Effector memory CD4-positive, alpha-beta T cell (primary cell): ENCODE results near the gene ACTN1.

Source experiments
- DNase-seq, 3 donors: peaks; one replicate each; pipeline ENCODE4 v3.0.0-alpha.2; 2020
- H3K27ac ChIP-seq: 2 replicates; pipeline ENCODE4 v1.7.0; 2013; ENCODE audit warnings: mild to moderate bottlenecking, low read length, moderate library complexity; ENCODE audit not compliant: insufficient read depth, poor library complexity, severe bottlenecking
- H3K27me3 ChIP-seq: replicated peaks from 2 replicates; pipeline ENCODE4 v1.7.0; 2013; ENCODE audit warnings: mild to moderate bottlenecking, low read length; ENCODE audit not compliant: insufficient read depth, control insufficient read depth, poor library complexity, severe bottlenecking
- H3K36me3 ChIP-seq: 2 replicates; pipeline ENCODE4 v1.7.0; 2013; ENCODE audit warnings: mild to moderate bottlenecking, low read length, moderate library complexity; ENCODE audit not compliant: control insufficient read depth, insufficient read depth
- H3K4me1 ChIP-seq: 2 replicates; pipeline ENCODE4 v1.7.0; 2013; ENCODE audit warnings: low read length, mild to moderate bottlenecking; ENCODE audit not compliant: control insufficient read depth, insufficient read depth, poor library complexity, severe bottlenecking
- H3K4me3 ChIP-seq: 2 replicates; pipeline ENCODE4 v1.7.0; 2013; ENCODE audit warnings: low read length, low read depth, mild to moderate bottlenecking; ENCODE audit not compliant: insufficient read depth, poor library complexity, severe bottlenecking
- H3K9me3 ChIP-seq: 2 replicates; pipeline ENCODE4 v1.7.0; 2013; ENCODE audit warnings: mild to moderate bottlenecking, low read length, moderate library complexity; ENCODE audit not compliant: control insufficient read depth

The ACTN1 gene

GRCh38 chr14:68843471-68844209 is 135.5 kb downstream of the ACTN1 start:
- Histone ChIP-seq H3K27ac (no peak overlapping the region), H3K4me3 (no peak overlapping the region), H3K27me3 (no peaks in the 10 kb centered on the region), H3K4me1 (peaks cover 6% of the 10 kb centered on the region), H3K9me3 (no peaks in the 10 kb centered on the region), H3K36me3 (no peaks in the 10 kb centered on the region)
- peak; percentile 47 to 61 (median 47) for DNase-seq

- Histone ChIP-seq H3K4me3 (no peak overlapping the region), H3K4me1 (peaks cover 6% of the 10 kb centered on the region), H3K36me3 (no peaks in the 10 kb centered on the region), H3K27ac (no peak overlapping the region), H3K9me3 (no peaks in the 10 kb centered on the region), H3K27me3 (no peaks in the 10 kb centered on the region)
- DNase-seq, result no peak
These were observed 136.8 kb downstream of the ACTN1 start for GRCh38 chr14:68842298-68842697.

DNA sequence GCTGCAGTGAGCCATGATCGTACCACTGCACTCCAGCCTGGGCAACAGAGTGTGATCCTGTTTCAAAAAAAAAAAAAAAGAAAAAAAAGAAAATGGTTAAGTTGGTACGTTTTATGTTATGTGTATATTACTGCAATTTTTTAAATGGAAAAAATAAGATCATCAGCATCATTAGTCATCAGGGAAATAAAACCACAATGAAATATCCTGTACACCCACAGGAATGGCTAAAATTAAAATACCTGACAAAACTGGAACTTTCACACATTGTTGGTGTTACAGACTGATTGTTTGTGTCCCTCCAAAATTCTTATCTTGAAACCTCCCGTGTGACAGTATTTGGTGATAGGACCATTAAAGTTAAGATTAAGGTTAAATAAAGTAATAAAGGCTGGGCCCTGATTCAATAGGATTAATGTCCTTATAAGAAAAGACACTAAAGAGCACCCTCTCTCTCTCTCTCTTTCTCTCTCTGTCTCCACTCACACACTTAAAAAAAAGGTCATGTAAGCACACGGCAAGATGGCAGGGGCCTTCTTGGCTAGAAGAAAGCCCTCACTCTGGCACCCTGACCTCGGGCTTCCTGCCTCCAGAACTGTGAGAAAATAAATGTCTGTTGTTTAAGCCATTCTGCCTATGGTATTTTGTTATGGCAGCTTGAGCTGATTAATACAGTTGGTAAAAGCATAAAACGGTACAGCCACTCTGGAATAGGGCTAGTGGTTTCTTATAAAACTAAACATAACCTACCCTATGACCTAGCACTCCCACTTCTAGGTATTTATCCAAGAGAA is 137.9 kb downstream of the ACTN1 start:
- H3K4me1 ChIP-seq, result peaks cover 6% of the 10 kb centered on the region
- DNase-seq, result no peak
- no peak overlapping the region for H3K27ac ChIP-seq
- no peak overlapping the region for H3K4me3 ChIP-seq
- no peaks in the 10 kb centered on the region for H3K27me3 ChIP-seq
- peaks cover 5% of the 10 kb centered on the region for H3K9me3 ChIP-seq
- H3K36me3 ChIP-seq, result no peaks in the 10 kb centered on the region

- Histone ChIP-seq H3K27me3 (no peaks in the 10 kb centered on the region), H3K36me3 (no peaks in the 10 kb centered on the region), H3K4me1 (peaks cover 6% of the 10 kb centered on the region), H3K27ac (no peak overlapping the region), H3K9me3 (peaks cover 10% of the 10 kb centered on the region), H3K4me3 (no peak overlapping the region)
- DNase-seq, result no peak
These were observed 138.6 kb downstream of the ACTN1 start for GRCh38 chr14:68840454-68840853.

DNA sequence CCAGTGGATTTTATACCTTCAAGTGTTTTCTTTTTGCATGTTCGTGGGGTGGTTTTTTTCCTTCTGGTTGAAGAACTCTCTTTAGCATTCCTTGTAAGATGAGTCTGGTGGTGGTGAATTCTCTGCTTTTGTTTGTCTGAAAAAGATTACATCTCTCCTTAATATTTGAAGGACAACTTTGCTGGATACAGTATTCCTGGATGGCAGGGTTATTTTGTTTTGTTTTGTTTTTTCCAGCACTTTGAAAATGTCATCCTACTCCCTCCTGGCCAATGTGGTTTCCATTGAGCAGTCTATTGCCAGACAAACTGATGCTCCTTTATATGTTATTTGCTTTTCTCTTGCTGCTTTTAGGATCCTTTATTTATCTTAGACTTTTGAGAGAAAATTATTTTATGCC is 143.0 kb downstream of the ACTN1 start:
- Histone ChIP-seq H3K4me3 (no peak overlapping the region), H3K4me1 (no peaks in the 10 kb centered on the region), H3K9me3 (peaks cover 10% of the 10 kb centered on the region), H3K36me3 (no peaks in the 10 kb centered on the region), H3K27ac (no peak overlapping the region), H3K27me3 (no peaks in the 10 kb centered on the region)
- no peak for DNase-seq

GRCh38 chr14:68834816-68835215 is 144.3 kb downstream of the ACTN1 start:
- no peak overlapping the region for H3K27ac ChIP-seq
- H3K4me1 ChIP-seq, result no peaks in the 10 kb centered on the region
- H3K9me3 ChIP-seq, result peaks cover 10% of the 10 kb centered on the region
- no peaks in the 10 kb centered on the region for H3K27me3 ChIP-seq
- no peaks in the 10 kb centered on the region for H3K36me3 ChIP-seq
- no peak overlapping the region for H3K4me3 ChIP-seq
- DNase-seq, result no peak

DNA sequence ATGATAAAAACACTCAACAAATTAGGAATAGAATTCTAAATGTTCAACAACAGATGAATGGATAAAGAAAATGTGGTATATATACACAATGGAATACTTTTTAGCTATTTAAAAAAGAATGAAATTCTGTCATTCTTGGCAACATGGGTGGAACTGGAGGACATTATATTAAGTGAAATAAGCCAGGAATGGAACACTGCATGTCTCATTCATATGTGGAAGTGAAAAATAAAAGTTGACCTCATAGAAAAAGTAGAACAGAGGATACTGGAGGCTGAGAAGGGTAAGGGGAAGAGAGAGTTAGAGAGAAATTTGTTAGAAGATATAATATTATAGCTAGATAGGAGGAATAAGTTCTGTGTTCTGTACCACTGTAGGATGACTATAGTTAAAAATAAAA is 150.4 kb downstream of the ACTN1 start:
- Histone ChIP-seq H3K27me3 (no peaks in the 10 kb centered on the region), H3K9me3 (no peaks in the 10 kb centered on the region), H3K36me3 (no peaks in the 10 kb centered on the region), H3K4me1 (no peaks in the 10 kb centered on the region), H3K27ac (no peak overlapping the region), H3K4me3 (no peak overlapping the region)
- no peak for DNase-seq

GRCh38 chr14:68825729-68826128 is 153.4 kb downstream of the ACTN1 start:
- Histone ChIP-seq H3K36me3 (no peaks in the 10 kb centered on the region), H3K27ac (no peak overlapping the region), H3K4me3 (no peak overlapping the region), H3K9me3 (no peaks in the 10 kb centered on the region), H3K4me1 (peaks cover 18% of the 10 kb centered on the region), H3K27me3 (no peaks in the 10 kb centered on the region)
- no peak for DNase-seq

DNA sequence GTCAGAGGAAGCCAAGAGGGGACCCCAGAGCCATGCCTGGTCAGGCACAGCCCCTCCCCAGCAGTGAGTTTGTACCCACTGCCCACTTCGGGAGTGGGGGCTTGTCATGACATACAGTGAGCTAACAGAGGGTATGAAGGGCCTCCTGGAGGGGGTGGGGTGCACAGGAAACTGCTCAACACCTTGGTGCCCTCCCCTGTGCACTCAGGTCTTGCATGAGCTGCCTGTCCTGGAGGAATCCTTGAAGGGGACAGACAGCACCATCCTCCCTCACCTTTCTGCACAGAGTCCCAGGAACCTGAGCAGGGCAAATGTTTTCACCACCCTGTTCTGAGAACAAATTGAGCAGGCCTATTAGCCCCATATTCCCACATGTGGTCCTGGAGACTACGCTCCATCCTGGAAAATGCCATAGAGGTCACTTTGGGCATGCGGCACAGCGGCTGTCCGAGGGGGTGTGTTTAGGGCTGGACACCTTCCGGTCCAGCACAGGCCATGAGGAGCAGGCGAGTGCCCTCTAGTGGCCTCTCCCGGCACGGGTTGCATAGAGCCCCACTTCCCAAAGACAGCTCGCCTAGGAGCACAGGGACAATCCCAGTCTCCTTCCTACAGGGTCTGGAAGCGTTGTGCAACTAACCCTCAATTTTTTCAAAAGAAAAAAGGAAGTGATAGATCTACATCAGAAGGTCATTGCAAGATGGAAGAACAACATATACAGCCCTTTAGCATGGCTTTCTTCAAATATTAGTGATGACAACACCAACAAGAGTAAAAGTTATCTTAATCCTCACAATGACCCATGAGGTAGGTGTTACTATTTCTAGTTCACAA is 154.4 kb downstream of the ACTN1 start:
- H3K27ac ChIP-seq, result no peak overlapping the region
- no peak overlapping the region for H3K4me3 ChIP-seq
- H3K36me3 ChIP-seq, result no peaks in the 10 kb centered on the region
- H3K27me3 ChIP-seq, result no peaks in the 10 kb centered on the region
- peak in 1 of 3 donors; percentile 33 for DNase-seq
- no peaks in the 10 kb centered on the region for H3K9me3 ChIP-seq
- peaks cover 27% of the 10 kb centered on the region for H3K4me1 ChIP-seq

- Histone ChIP-seq H3K27me3 (no peaks in the 10 kb centered on the region), H3K36me3 (no peaks in the 10 kb centered on the region), H3K27ac (no peak overlapping the region), H3K9me3 (no peaks in the 10 kb centered on the region), H3K4me1 (peaks cover 32% of the 10 kb centered on the region), H3K4me3 (no peak overlapping the region)
- DNase-seq, result no peak
These were observed 154.9 kb downstream of the ACTN1 start for GRCh38 chr14:68824207-68824516.
